K562 (cell line): ENCODE measurements around the gene RNASE4. TPM values are rescaled to one million over a fixed set of nuclear protein-coding genes. Genes with fewer than 3 reads are reported as not detected.

ENCODE experiments used
- ATAC-seq: fragments of 200-7000 bp; cut with Tn5 transposase; 3 replicates; pipeline ENCODE4 v1.9.1; 2020; ENCODE audit warnings: moderate library complexity
- BruUV-seq: library from RNA; stranded (reverse); fragments of 400-500 nt; replicated peaks from 2 replicates; lab custom pipeline; 2021; lab: Mats Ljungman, UMichigan
- CTCF ChIA-PET: fragments of 300-600 bp; formaldehyde crosslinking; extraction: SDS; loops from one replicate; lab custom pipeline; 2021; ENCODE audit warnings: low intra/inter-chr PET ratio; lab: Yijun Ruan, JAX
- POLR2A ChIA-PET: fragments of 300-600, 350-650 bp; sonication (Branson Sonifier 250); formaldehyde crosslinking; extraction: SDS; loops from one replicate; lab custom pipeline; 2021; ENCODE audit warnings: antibody characterized with exemption, inconsistent platforms; lab: Yijun Ruan, JAX
- DNase-seq, 4 experiments: peaks; one replicate each; pipeline versions ENCODE4 v3.0.0 to v3.0.0-alpha.2; 2011 to 2018; ENCODE audit warnings: low spot score in 3 of 4, mixed read lengths in 3 of 4; ENCODE audit errors: extremely low read depth in 1 of 4
- FAIRE-seq: peaks from 2 replicates; lab custom pipeline; 2011; peaks lifted over from hg19 to GRCh38; lab: Jason Lieb, UNC
- H2AFZ ChIP-seq: 2 replicates; pipeline ENCODE4 v1.6.0; 2011; ENCODE audit warnings: low read depth, low read length, control low read depth, inconsistent platforms
- H3K27ac ChIP-seq: fragments of 200-600 bp; 3 replicates; pipeline ENCODE4 v1.8.0; 2011; ENCODE audit warnings: low read depth, mild to moderate bottlenecking, control low read depth, inconsistent platforms, low read length, moderate library complexity, mixed read lengths; ENCODE audit errors: extremely low read depth
- H3K27me3 ChIP-seq, 2 experiments: fragments of 300-600 bp in 1 of 2; 2 replicates in 1 of 2; 3 replicates in 1 of 2; pipeline versions ENCODE4 v1.6.0 to v1.8.0; 2011; ENCODE audit warnings: inconsistent platforms in 2 of 2, low read length in 2 of 2, mild to moderate bottlenecking in 1 of 2, mixed read lengths in 1 of 2, moderate library complexity in 1 of 2; ENCODE audit not compliant: control insufficient read depth in 2 of 2, insufficient read depth in 2 of 2
- H3K36me3 ChIP-seq: fragments of 300-600 bp; 3 replicates; pipeline ENCODE4 v1.8.0; 2011; ENCODE audit warnings: mild to moderate bottlenecking, low read length, inconsistent platforms; ENCODE audit not compliant: control insufficient read depth, insufficient read depth
- H3K4me1 ChIP-seq, 2 experiments: fragments of 200-600 bp in 1 of 2; replicated peaks in 1 of 2; 2 replicates in 1 of 2; 3 replicates in 1 of 2; pipeline versions ENCODE4 v1.5.1 to v1.8.0; 2011; ENCODE audit warnings: inconsistent platforms in 2 of 2, low read length in 2 of 2, mild to moderate bottlenecking in 1 of 2, mixed read lengths in 1 of 2, moderate library complexity in 1 of 2; ENCODE audit not compliant: control insufficient read depth in 2 of 2, insufficient read depth in 2 of 2
- H3K4me2 ChIP-seq: 2 replicates; pipeline ENCODE4 v1.6.1; 2011; ENCODE audit warnings: low read length, control low read depth, inconsistent platforms, mixed read lengths; ENCODE audit not compliant: insufficient read depth
- H3K4me3 ChIP-seq: fragments of 200-600 bp; sonication (generic), shearing (Covaris generic); 2 replicates; pipeline ENCODE4 v1.5.1; 2016; ENCODE audit warnings: control low read depth, inconsistent platforms
- H3K79me2 ChIP-seq: fragments of 200-600 bp; 3 replicates; pipeline ENCODE4 v1.8.0; 2011; ENCODE audit warnings: low read length, inconsistent platforms; ENCODE audit not compliant: control insufficient read depth, insufficient read depth
- H3K9ac ChIP-seq, 2 experiments: 2 replicates each; pipeline versions ENCODE4 v1.6.0 to v1.6.1; 2011; ENCODE audit warnings: low read depth in 2 of 2, low read length in 2 of 2, control low read depth in 1 of 2, inconsistent platforms in 1 of 2, mild to moderate bottlenecking in 1 of 2, mixed read lengths in 1 of 2; ENCODE audit not compliant: insufficient read depth in 1 of 2
- H3K9me1 ChIP-seq: one replicate; pipeline ENCODE4 v1.6.0; 2011; ENCODE audit warnings: inconsistent platforms, mild to moderate bottlenecking, low read length, moderate library complexity; ENCODE audit not compliant: control insufficient read depth, insufficient read depth
- H3K9me3 ChIP-seq: replicated peaks from 2 replicates; pipeline ENCODE4 v1.5.1; 2011; ENCODE audit warnings: low read depth, low read length, inconsistent platforms; ENCODE audit not compliant: control insufficient read depth, insufficient read depth
- H4K20me1 ChIP-seq: replicated peaks from 2 replicates; pipeline ENCODE4 v1.6.1; 2011; ENCODE audit warnings: low read length, inconsistent platforms, mixed read lengths; ENCODE audit not compliant: control insufficient read depth, insufficient read depth
- GTF3C2 ChIP-seq: IDR thresholded peaks from 3 replicates; pipeline ENCODE4 v1.6.1; 2011; ENCODE audit warnings: borderline replicate concordance, mild to moderate bottlenecking, moderate library complexity; ENCODE audit not compliant: insufficient read length; ENCODE audit errors: extremely low read depth
- TCFL5 ChIP-seq: fragments of 250-450 bp; sonication (Bioruptor Pico); conservative IDR thresholded peaks from 2 replicates; pipeline ENCODE4 v1.6.1; 2021; ENCODE audit warnings: mild to moderate bottlenecking, moderate library complexity, matching md5 sums
- WGBS: fragments of 100-300 bp; shearing (Covaris generic); methylation state at CpG from one replicate; pipeline ENCODE4 v1.1.6; 2016; ENCODE audit warnings: low coverage, mixed read lengths; ENCODE audit not compliant: insufficient coverage; ENCODE audit errors: missing lambda C conversion rate; 5-methylcytosine and 5-hydroxymethylcytosine counted together
- in situ Hi-C: fragments of 300-500 bp; cut with MboI; formaldehyde crosslinking; loops from 4 replicates; pipeline ENCODE4 v1.15.0; 2018; ENCODE audit warnings: inconsistent platforms, mixed read lengths
- intact Hi-C: fragments of 100-400 bp; cut with micrococcal nuclease; formaldehyde crosslinking; loops from 2 replicates; pipeline ENCODE4 v1.14.2; 2022
- polyA plus RNA-seq, 8 experiments: library from polyadenylated mRNA; depleted of rRNA in 4 of 8; stranded (reverse) in 5 of 8; unstranded in 3 of 8; fragments of >200 nt; fragmentation: Nextera tagmentation in 2 of 8; fragmentation: Illumina TruSeq in 1 of 8; extraction: Ambion mirVana in 2 of 8; extraction: Trizol in 1 of 8; gene quantifications; 2 replicates each; pipeline versions ENCODE4 v1.2.1 to v1.2.3, GENCODE V29; 2011 to 2014; ENCODE audit warnings: inconsistent platforms in 1 of 8, missing spikeins in 1 of 8
- total RNA-seq, 7 experiments: library from RNA; depleted of rRNA in 6 of 7; stranded (reverse); fragments of >200 nt in 6 of 7; fragmentation: Illumina TruSeq in 2 of 7; extraction: Trizol in 2 of 7; gene quantifications; 2 replicates each; pipeline versions ENCODE4 v1.2.1 to v1.2.3, GENCODE V29; 2011 to 2021; ENCODE audit warnings: low replicate concordance in 1 of 7
- TF ChIP-seq, protein P1 (sequence below), 2 experiments: fragments of 450-650 bp in 1 of 2; sonication (generic) in 1 of 2; formaldehyde crosslinking in 1 of 2; IDR thresholded peaks; 2 replicates each; pipeline versions ENCODE4 v1.7.1 to v1.9.0; 2016 to 2022; ENCODE audit warnings: inconsistent platforms in 1 of 2, mild to moderate bottlenecking in 1 of 2, missing genetic modification reagents in 1 of 2

RNASE4 gene
- total and polyA plus RNA-seq, 9 of the 15 experiments (the other 6 are each of a cell fraction or from before 2014, with no cell fraction given): 0.09 to 0.22 (median 0.13) TPM; not detected in 2

DNA sequence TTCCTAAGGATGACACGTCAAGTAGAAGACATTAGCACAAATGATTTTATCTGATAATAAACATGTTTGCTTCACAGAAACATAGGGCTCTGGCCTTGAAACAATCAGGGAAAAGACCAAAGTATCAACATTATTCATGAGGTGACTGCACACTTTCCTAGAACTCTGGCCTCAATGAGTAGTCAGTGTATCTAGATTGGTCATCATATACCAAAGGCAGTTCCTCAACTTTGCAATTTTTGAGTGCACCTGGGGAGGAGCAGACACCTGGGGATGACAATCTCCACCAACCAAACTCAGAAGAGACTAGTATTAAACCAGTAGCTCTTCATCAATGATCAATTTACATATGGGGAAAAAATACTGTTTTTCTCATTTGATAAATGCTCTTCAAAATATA lies 65.8 kb downstream of the RNASE4 start:
- BruUV-seq: no TSS peak
- Histone ChIP-seq H3K9ac (no peak overlapping the region), H3K79me2 (no peaks in the 10 kb centered on the region), H4K20me1 (no peaks in the 10 kb centered on the region), H3K9me3 (peaks cover 7% of the 10 kb centered on the region), H3K27me3 (no peaks in the 10 kb centered on the region), H3K4me2 (no peak overlapping the region), H3K36me3 (no peaks in the 10 kb centered on the region), H3K9me1 (no peaks in the 10 kb centered on the region), H2AFZ (no peak overlapping the region), H3K4me1 (no peaks in the 10 kb centered on the region), H3K4me3 (no peak overlapping the region), H3K27ac (no peak overlapping the region)
- ChIA-PET CTCF (no interaction called here), POLR2A (no interaction called here)
- in situ Hi-C loops: loop anchor here (10.0 kb wide), 1 partner anchor 105 kb away; no protein-coding TSS in a partner anchor
- no peak for ATAC-seq
- intact Hi-C loops: no loop called here
- WGBS: 0% methylated on average over 1 of the region's 1 CpG
- no peak for FAIRE-seq
- no peak for DNase-seq
- TF ChIP-seq GTF3C2: no peak
- TF ChIP-seq, protein P1, sequence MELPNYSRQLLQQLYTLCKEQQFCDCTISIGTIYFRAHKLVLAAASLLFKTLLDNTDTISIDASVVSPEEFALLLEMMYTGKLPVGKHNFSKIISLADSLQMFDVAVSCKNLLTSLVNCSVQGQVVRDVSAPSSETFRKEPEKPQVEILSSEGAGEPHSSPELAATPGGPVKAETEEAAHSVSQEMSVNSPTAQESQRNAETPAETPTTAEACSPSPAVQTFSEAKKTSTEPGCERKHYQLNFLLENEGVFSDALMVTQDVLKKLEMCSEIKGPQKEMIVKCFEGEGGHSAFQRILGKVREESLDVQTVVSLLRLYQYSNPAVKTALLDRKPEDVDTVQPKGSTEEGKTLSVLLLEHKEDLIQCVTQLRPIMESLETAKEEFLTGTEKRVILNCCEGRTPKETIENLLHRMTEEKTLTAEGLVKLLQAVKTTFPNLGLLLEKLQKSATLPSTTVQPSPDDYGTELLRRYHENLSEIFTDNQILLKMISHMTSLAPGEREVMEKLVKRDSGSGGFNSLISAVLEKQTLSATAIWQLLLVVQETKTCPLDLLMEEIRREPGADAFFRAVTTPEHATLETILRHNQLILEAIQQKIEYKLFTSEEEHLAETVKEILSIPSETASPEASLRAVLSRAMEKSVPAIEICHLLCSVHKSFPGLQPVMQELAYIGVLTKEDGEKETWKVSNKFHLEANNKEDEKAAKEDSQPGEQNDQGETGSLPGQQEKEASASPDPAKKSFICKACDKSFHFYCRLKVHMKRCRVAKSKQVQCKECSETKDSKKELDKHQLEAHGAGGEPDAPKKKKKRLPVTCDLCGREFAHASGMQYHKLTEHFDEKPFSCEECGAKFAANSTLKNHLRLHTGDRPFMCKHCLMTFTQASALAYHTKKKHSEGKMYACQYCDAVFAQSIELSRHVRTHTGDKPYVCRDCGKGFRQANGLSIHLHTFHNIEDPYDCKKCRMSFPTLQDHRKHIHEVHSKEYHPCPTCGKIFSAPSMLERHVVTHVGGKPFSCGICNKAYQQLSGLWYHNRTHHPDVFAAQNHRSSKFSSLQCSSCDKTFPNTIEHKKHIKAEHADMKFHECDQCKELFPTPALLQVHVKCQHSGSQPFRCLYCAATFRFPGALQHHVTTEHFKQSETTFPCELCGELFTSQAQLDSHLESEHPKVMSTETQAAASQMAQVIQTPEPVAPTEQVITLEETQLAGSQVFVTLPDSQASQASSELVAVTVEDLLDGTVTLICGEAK (IDR thresholded peaks at IDR 0.05): no peak
- TF ChIP-seq, protein P1 (CRISPR knock-in tag; IDR thresholded peaks at IDR 0.05): no peak
- TF ChIP-seq TCFL5: no peak
